GM12872 (cell line): ENCODE results near the gene TIMMDC1.

ENCODE experiments used
- TF ChIP-seq, protein P1 (sequence below): IDR thresholded peaks from 3 replicates; pipeline ENCODE4 v1.5.1; 2011; ENCODE audit warnings: low read depth, mild to moderate bottlenecking, low read length, moderate library complexity; ENCODE audit not compliant: insufficient read depth

TIMMDC1 gene

GRCh38 chr3:119571230-119571629 is 72.9 kb downstream of the TIMMDC1 start:
- TF ChIP-seq, protein P1, sequence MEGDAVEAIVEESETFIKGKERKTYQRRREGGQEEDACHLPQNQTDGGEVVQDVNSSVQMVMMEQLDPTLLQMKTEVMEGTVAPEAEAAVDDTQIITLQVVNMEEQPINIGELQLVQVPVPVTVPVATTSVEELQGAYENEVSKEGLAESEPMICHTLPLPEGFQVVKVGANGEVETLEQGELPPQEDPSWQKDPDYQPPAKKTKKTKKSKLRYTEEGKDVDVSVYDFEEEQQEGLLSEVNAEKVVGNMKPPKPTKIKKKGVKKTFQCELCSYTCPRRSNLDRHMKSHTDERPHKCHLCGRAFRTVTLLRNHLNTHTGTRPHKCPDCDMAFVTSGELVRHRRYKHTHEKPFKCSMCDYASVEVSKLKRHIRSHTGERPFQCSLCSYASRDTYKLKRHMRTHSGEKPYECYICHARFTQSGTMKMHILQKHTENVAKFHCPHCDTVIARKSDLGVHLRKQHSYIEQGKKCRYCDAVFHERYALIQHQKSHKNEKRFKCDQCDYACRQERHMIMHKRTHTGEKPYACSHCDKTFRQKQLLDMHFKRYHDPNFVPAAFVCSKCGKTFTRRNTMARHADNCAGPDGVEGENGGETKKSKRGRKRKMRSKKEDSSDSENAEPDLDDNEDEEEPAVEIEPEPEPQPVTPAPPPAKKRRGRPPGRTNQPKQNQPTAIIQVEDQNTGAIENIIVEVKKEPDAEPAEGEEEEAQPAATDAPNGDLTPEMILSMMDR, result no peak

- TF ChIP-seq, protein P1, result no peak
Measured at GRCh38 chr3:119571688-119572087, 73.3 kb downstream of the TIMMDC1 start.
